G401.6 (cell line): ENCODE measurements around the gene DLG3.
A peak's percentile ranks its signal among the peaks of the same experiment; 100 is the strongest.
"Not testable (repeated sequence)": the region's sequence is repeated elsewhere in the genome, so short reads cannot be mapped to it uniquely, and the experiment has no call there.

Experiments used
- FAIRE-seq: peaks from 2 replicates; lab custom pipeline; 2012; peaks lifted over from hg19 to GRCh38; lab: Jason Lieb, UNC

The DLG3 gene

GRCh38 chrX:70444326-70444945, at the start of gene DLG3:
DLG3 (plus strand) TSS chrX:70444835; CDS start chrX:70445202, 367 bp downstream.
- peak; percentile 33 for FAIRE-seq

GRCh38 chrX:70398899-70399298, 45.7 kb upstream of the DLG3 start:
- no peak for FAIRE-seq

- FAIRE-seq = not testable (repeated sequence)
Observed at GRCh38 chrX:70400181-70400580, 44.5 kb upstream of the DLG3 start.

GRCh38 chrX:70402721-70403120, 41.9 kb upstream of the DLG3 start:
- no peak for FAIRE-seq

GRCh38 chrX:70405003-70405402, 39.6 kb upstream of the DLG3 start:
- no peak for FAIRE-seq

- FAIRE-seq = no peak
Observed at GRCh38 chrX:70410921-70411320, 33.7 kb upstream of the DLG3 start.

- no peak for FAIRE-seq
Observed at GRCh38 chrX:70411475-70411874, 33.2 kb upstream of the DLG3 start.

- FAIRE-seq = no peak
Observed at GRCh38 chrX:70421618-70422017, 23.0 kb upstream of the DLG3 start.

- FAIRE-seq = no peak
Observed at GRCh38 chrX:70422851-70423341, 21.7 kb upstream of the DLG3 start, which contains the start of gene GDPD2. GDPD2 (plus strand) TSS chrX:70423314; CDS start chrX:70424985, 1,671 bp downstream.

- no peak for FAIRE-seq
Observed at GRCh38 chrX:70423936-70424675, 20.5 kb upstream of the DLG3 start.

- FAIRE-seq = no peak
Observed at GRCh38 chrX:70424801-70425200, 19.8 kb upstream of the DLG3 start.

- FAIRE-seq = no peak
Observed at GRCh38 chrX:70426286-70427278, 18.1 kb upstream of the DLG3 start.

GRCh38 chrX:70427365-70427764, 17.3 kb upstream of the DLG3 start:
- FAIRE-seq = no peak

GRCh38 chrX:70429759-70430158, 14.9 kb upstream of the DLG3 start:
- no peak for FAIRE-seq

- FAIRE-seq = no peak
Observed at GRCh38 chrX:70432936-70433847, 11.4 kb upstream of the DLG3 start.

GRCh38 chrX:70433848-70434351, 10.7 kb upstream of the DLG3 start:
- no peak for FAIRE-seq

- peak; percentile 67 for FAIRE-seq
Observed at GRCh38 chrX:70434352-70434866, 10.2 kb upstream of the DLG3 start.

- no peak for FAIRE-seq
Observed at GRCh38 chrX:70434914-70435586, 9.6 kb upstream of the DLG3 start.

- no peak for FAIRE-seq
Observed at GRCh38 chrX:70436343-70436742, 8.3 kb upstream of the DLG3 start.

GRCh38 chrX:70437011-70437410, 7.6 kb upstream of the DLG3 start:
- FAIRE-seq = no peak
